HepG2 (cell line): ENCODE results near the gene GNAI2. TPM values are rescaled to one million over a fixed set of nuclear protein-coding genes. Genes with fewer than 3 reads are reported as not detected.
A peak's percentile ranks its signal among the peaks of the same experiment; 100 is the strongest.

Experiments
- CCDC6 ChIP-seq: sonication (generic); formaldehyde crosslinking; IDR thresholded peaks from 2 replicates; pipeline ENCODE4 v1.8.1; 2022; ENCODE audit warnings: mild to moderate bottlenecking, missing genetic modification reagents, moderate library complexity
- FOXK2 ChIP-seq: fragments of 450-650 bp; IDR thresholded peaks from 2 replicates; pipeline ENCODE4 v1.6.1; 2016
- HDAC6 ChIP-seq: fragments of 200-600 bp; sonication (generic); IDR thresholded peaks from 2 replicates; pipeline ENCODE4 v1.7.0; 2017; ENCODE audit warnings: mild to moderate bottlenecking, antibody characterized with exemption, low read length, low read depth
- HES4 ChIP-seq: sonication (generic); formaldehyde crosslinking; IDR thresholded peaks from 2 replicates; pipeline ENCODE4 v1.9.0; 2021; ENCODE audit warnings: mild to moderate bottlenecking, missing genetic modification reagents, borderline replicate concordance
- MED8 ChIP-seq: sonication (generic); formaldehyde crosslinking; IDR thresholded peaks from 2 replicates; pipeline ENCODE4 v1.8.1; 2023; ENCODE audit warnings: mild to moderate bottlenecking, missing genetic modification reagents; ENCODE audit not compliant: insufficient replicate concordance
- NFE2L1 ChIP-seq: sonication (generic); formaldehyde crosslinking; IDR thresholded peaks from 2 replicates; pipeline ENCODE4 v1.4.0; 2020; ENCODE audit warnings: missing genetic modification reagents, mild to moderate bottlenecking, borderline replicate concordance
- POLR2AphosphoS5 ChIP-seq: IDR thresholded peaks from 2 replicates; pipeline ENCODE4 v1.6.1; 2012; ENCODE audit warnings: low read depth, low read length
- RAD21 ChIP-seq: fragments of 450-650 bp; formaldehyde crosslinking; IDR thresholded peaks from 2 replicates; pipeline ENCODE4 v1.5.0; 2020; ENCODE audit warnings: mild to moderate bottlenecking
- TCF7L2 ChIP-seq: IDR thresholded peaks from 2 replicates; pipeline ENCODE4 v1.6.1; 2011; ENCODE audit warnings: mild to moderate bottlenecking, low read depth, low read length, moderate library complexity
- ZFY ChIP-seq: sonication (generic); formaldehyde crosslinking; IDR thresholded peaks from 2 replicates; pipeline ENCODE4 v1.4.0; 2020; ENCODE audit warnings: missing genetic modification reagents
- ZNF567 ChIP-seq: sonication (generic); formaldehyde crosslinking; IDR thresholded peaks from 2 replicates; pipeline ENCODE4 v1.8.1; 2023; ENCODE audit warnings: mild to moderate bottlenecking, missing genetic modification reagents, borderline replicate concordance
- ZNF761 ChIP-seq: sonication (generic); formaldehyde crosslinking; conservative IDR thresholded peaks from 2 replicates; pipeline ENCODE4 v1.4.0; 2020; ENCODE audit warnings: mild to moderate bottlenecking, missing genetic modification reagents
- ZNF766 ChIP-seq: sonication (generic); formaldehyde crosslinking; IDR thresholded peaks from 2 replicates; pipeline ENCODE4 v1.5.0; 2020; ENCODE audit warnings: missing genetic modification reagents, borderline replicate concordance
- polyA plus RNA-seq, 8 experiments: library from polyadenylated mRNA; depleted of rRNA in 3 of 8; stranded (reverse) in 7 of 8; unstranded in 1 of 8; fragments of >200 nt; fragmentation: Illumina TruSeq in 4 of 8; extraction: Trizol in 4 of 8; gene quantifications; 2 replicates each; pipeline versions ENCODE4 v1.2.1 to v1.2.3, GENCODE V29; 2011 to 2016; ENCODE audit warnings: low read depth in 4 of 8, missing spikeins in 1 of 8, mixed read lengths in 1 of 8; ENCODE audit not compliant: insufficient read depth in 1 of 8
- total RNA-seq, 5 experiments: library from RNA; depleted of rRNA; stranded (reverse); fragments of >200 nt; fragmentation: Illumina TruSeq; extraction: Trizol; gene quantifications; 2 replicates each; pipeline ENCODE4 v1.2.3, GENCODE V29; 2016; ENCODE audit warnings: low read depth in 1 of 5
- TF ChIP-seq, protein P1 (sequence below), 2 experiments: sonication (generic) in 1 of 2; formaldehyde crosslinking in 1 of 2; IDR thresholded peaks; 2 replicates each; pipeline versions ENCODE4 v1.4.0 to v1.6.1; 2018 to 2020; ENCODE audit warnings: missing genetic modification reagents in 2 of 2, borderline replicate concordance in 1 of 2, low read depth in 1 of 2, mild to moderate bottlenecking in 1 of 2, missing biosample characterization in 1 of 2
- TF ChIP-seq, protein P2 (sequence below): sonication (generic); formaldehyde crosslinking; IDR thresholded peaks from 2 replicates; pipeline ENCODE4 v1.4.0; 2020; ENCODE audit warnings: mild to moderate bottlenecking, missing genetic modification reagents
- TF ChIP-seq, protein P3 (sequence below): sonication (generic); formaldehyde crosslinking; IDR thresholded peaks from 2 replicates; pipeline ENCODE4 v1.4.0; 2020; ENCODE audit warnings: missing genetic modification reagents; ENCODE audit errors: not compliant biosample characterization
- TF ChIP-seq, protein P4 (sequence below): IDR thresholded peaks from 2 replicates; pipeline ENCODE4 v1.6.1; 2012; ENCODE audit warnings: low read length, improper control_type of control experiment

GNAI2 gene
- total and polyA plus RNA-seq, 2 of the 13 experiments (the other 11 are each of a cell fraction or from before 2014, with no cell fraction given) = 51.1 to 66.2 TPM

DNA sequence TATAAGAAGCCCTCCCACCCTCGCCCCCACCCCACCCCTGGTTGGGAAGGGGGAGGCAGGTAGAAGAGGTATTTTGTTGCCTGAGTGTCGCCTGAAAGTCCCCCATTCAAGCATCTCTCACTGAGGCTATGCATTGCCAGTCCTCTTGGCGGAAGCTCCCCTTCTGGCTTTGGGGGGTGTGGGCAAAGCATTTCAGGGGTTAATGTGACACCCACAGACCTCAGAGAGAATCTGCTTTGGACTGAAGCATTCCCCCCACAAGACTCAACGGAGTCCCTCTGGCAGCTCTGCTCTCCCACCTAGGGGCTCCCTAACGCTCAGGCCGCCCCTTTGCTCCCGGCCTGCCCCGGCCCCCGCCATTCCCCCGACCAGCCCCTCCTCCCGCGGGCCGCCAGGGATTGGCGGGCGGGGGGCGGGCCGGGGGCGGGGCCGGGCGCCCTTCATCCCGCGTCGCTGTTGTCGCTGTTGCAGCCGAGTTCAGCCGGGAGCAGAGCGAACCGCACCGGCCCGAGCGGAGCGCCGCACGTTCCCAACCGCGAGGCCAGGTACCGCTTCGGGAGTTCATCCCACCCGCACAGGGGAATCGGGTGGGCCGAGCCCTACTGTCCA lies 31.1 kb upstream of the GNAI2 start, which contains the start of gene SLC38A3 (continued):
- TF ChIP-seq, protein P1, sequence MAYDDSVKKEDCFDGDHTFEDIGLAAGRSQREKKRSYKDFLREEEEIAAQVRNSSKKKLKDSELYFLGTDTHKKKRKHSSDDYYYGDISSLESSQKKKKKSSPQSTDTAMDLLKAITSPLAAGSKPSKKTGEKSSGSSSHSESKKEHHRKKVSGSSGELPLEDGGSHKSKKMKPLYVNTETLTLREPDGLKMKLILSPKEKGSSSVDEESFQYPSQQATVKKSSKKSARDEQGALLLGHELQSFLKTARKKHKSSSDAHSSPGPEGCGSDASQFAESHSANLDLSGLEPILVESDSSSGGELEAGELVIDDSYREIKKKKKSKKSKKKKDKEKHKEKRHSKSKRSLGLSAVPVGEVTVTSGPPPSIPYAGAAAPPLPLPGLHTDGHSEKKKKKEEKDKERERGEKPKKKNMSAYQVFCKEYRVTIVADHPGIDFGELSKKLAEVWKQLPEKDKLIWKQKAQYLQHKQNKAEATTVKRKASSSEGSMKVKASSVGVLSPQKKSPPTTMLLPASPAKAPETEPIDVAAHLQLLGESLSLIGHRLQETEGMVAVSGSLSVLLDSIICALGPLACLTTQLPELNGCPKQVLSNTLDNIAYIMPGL (CRISPR knock-in tag; IDR thresholded peaks at IDR 0.05; ENCODE audit: borderline replicate concordance in 1 of 2, low read depth in 1 of 2) = peak in 1 of 2 experiments; percentile 37; a peak in 1 of 4 replicates
- TF ChIP-seq CCDC6 (CRISPR knock-in tag) = no peak
- no peak for TF ChIP-seq HDAC6
- TF ChIP-seq HES4 (CRISPR knock-in tag) = 0 out of 2 replicates have a peak, but pooled peaks have one; percentile 25
- no peak for TF ChIP-seq ZNF567 (CRISPR knock-in tag)
- TF ChIP-seq, protein P2, sequence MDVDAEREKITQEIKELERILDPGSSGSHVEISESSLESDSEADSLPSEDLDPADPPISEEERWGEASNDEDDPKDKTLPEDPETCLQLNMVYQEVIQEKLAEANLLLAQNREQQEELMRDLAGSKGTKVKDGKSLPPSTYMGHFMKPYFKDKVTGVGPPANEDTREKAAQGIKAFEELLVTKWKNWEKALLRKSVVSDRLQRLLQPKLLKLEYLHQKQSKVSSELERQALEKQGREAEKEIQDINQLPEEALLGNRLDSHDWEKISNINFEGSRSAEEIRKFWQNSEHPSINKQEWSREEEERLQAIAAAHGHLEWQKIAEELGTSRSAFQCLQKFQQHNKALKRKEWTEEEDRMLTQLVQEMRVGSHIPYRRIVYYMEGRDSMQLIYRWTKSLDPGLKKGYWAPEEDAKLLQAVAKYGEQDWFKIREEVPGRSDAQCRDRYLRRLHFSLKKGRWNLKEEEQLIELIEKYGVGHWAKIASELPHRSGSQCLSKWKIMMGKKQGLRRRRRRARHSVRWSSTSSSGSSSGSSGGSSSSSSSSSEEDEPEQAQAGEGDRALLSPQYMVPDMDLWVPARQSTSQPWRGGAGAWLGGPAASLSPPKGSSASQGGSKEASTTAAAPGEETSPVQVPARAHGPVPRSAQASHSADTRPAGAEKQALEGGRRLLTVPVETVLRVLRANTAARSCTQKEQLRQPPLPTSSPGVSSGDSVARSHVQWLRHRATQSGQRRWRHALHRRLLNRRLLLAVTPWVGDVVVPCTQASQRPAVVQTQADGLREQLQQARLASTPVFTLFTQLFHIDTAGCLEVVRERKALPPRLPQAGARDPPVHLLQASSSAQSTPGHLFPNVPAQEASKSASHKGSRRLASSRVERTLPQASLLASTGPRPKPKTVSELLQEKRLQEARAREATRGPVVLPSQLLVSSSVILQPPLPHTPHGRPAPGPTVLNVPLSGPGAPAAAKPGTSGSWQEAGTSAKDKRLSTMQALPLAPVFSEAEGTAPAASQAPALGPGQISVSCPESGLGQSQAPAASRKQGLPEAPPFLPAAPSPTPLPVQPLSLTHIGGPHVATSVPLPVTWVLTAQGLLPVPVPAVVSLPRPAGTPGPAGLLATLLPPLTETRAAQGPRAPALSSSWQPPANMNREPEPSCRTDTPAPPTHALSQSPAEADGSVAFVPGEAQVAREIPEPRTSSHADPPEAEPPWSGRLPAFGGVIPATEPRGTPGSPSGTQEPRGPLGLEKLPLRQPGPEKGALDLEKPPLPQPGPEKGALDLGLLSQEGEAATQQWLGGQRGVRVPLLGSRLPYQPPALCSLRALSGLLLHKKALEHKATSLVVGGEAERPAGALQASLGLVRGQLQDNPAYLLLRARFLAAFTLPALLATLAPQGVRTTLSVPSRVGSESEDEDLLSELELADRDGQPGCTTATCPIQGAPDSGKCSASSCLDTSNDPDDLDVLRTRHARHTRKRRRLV = no peak
- TF ChIP-seq ZNF766 (CRISPR knock-in tag) = no peak
- TF ChIP-seq RAD21 (CRISPR knock-in tag) = no peak
- 0 out of 2 replicates have a peak, but pooled peaks have one; percentile 16 for TF ChIP-seq NFE2L1 (CRISPR knock-in tag)
- peak; percentile 10; the same call in 1 of the 2 replicates for TF ChIP-seq ZFY (CRISPR knock-in tag)
- TF ChIP-seq, protein P3, sequence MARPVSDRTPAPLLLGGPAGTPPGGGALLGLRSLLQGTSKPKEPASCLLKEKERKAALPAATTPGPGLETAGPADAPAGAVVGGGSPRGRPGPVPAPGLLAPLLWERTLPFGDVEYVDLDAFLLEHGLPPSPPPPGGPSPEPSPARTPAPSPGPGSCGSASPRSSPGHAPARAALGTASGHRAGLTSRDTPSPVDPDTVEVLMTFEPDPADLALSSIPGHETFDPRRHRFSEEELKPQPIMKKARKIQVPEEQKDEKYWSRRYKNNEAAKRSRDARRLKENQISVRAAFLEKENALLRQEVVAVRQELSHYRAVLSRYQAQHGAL = peak; percentile 20
- peak; percentile 85 for TF ChIP-seq POLR2AphosphoS5
- TF ChIP-seq ZNF761 (CRISPR knock-in tag) = no peak
- no peak for TF ChIP-seq FOXK2
- TF ChIP-seq, protein P4, sequence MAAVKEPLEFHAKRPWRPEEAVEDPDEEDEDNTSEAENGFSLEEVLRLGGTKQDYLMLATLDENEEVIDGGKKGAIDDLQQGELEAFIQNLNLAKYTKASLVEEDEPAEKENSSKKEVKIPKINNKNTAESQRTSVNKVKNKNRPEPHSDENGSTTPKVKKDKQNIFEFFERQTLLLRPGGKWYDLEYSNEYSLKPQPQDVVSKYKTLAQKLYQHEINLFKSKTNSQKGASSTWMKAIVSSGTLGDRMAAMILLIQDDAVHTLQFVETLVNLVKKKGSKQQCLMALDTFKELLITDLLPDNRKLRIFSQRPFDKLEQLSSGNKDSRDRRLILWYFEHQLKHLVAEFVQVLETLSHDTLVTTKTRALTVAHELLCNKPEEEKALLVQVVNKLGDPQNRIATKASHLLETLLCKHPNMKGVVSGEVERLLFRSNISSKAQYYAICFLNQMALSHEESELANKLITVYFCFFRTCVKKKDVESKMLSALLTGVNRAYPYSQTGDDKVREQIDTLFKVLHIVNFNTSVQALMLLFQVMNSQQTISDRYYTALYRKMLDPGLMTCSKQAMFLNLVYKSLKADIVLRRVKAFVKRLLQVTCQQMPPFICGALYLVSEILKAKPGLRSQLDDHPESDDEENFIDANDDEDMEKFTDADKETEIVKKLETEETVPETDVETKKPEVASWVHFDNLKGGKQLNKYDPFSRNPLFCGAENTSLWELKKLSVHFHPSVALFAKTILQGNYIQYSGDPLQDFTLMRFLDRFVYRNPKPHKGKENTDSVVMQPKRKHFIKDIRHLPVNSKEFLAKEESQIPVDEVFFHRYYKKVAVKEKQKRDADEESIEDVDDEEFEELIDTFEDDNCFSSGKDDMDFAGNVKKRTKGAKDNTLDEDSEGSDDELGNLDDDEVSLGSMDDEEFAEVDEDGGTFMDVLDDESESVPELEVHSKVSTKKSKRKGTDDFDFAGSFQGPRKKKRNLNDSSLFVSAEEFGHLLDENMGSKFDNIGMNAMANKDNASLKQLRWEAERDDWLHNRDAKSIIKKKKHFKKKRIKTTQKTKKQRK = no peak
- TF ChIP-seq TCF7L2 = no peak
- TF ChIP-seq MED8 (CRISPR knock-in tag) = no peak
